ENCODE measurements around the gene UNC45B.

UNC45B gene

DNA sequence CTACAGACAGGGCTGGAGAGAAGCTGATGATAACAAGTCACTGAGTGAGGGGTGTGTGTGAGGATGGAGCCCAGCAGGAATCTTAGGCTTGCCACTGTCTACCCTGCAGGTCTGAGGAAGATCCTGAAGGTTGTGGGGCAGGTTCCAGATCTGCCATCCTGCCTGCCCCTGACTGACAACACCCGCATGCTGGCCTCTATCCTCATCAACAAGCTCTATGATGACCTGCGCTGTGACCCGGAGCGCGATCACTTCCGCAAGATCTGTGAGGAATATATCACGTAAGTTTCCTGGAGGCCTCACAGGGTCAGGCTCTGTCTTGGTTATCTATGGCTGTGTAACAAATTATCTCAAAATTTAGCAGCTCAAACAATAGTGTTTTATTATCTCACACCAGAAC is 16.3 kb downstream of the UNC45B start:
- no peak for DNase-seq
- TF ChIP-seq, protein P1, sequence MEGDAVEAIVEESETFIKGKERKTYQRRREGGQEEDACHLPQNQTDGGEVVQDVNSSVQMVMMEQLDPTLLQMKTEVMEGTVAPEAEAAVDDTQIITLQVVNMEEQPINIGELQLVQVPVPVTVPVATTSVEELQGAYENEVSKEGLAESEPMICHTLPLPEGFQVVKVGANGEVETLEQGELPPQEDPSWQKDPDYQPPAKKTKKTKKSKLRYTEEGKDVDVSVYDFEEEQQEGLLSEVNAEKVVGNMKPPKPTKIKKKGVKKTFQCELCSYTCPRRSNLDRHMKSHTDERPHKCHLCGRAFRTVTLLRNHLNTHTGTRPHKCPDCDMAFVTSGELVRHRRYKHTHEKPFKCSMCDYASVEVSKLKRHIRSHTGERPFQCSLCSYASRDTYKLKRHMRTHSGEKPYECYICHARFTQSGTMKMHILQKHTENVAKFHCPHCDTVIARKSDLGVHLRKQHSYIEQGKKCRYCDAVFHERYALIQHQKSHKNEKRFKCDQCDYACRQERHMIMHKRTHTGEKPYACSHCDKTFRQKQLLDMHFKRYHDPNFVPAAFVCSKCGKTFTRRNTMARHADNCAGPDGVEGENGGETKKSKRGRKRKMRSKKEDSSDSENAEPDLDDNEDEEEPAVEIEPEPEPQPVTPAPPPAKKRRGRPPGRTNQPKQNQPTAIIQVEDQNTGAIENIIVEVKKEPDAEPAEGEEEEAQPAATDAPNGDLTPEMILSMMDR (IDR thresholded peaks at IDR 0.05; ENCODE audit: low read depth, low read length): no peak
- H3K36me3 ChIP-seq: no peaks in the 10 kb centered on the region
- no peak overlapping the region for H3K4me3 ChIP-seq (ENCODE audit: low read depth, low read length)
- no peak overlapping the region for H3K27ac ChIP-seq
- H3K9me3 ChIP-seq (ENCODE audit: severe bottlenecking): peaks cover 3% of the 10 kb centered on the region
- H3K27me3 ChIP-seq (ENCODE audit: insufficient read depth, low read depth, severe bottlenecking): peaks cover 74% of the 10 kb centered on the region

DNA sequence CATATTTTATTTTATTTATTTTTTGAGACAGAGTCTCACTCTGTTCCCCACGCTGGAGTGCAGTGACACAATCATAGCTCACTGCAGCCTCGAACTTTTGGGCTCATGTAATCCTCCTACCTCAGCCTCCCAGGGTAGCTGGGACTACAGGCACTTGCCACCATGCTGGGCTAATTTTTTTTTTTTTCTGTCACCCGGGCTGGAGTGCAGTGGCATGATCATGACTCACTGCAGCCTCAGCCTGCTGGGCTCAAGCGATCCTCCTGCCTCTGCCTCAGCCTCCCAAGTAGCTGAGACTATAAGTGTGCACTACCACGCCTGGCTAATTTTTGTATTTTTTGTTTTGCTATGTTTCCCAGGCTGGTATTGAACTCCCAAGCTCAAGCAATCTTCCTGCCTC is 17.1 kb downstream of the UNC45B start:
- DNase-seq: no peak
- H3K4me3 ChIP-seq (ENCODE audit: low read depth, low read length): no peak overlapping the region
- TF ChIP-seq, protein P1 (IDR thresholded peaks at IDR 0.05; ENCODE audit: low read depth, low read length): no peak
- H3K27ac ChIP-seq: no peak overlapping the region
- H3K27me3 ChIP-seq (ENCODE audit: insufficient read depth, low read depth, severe bottlenecking): peaks cover 66% of the 10 kb centered on the region
- peaks cover 3% of the 10 kb centered on the region for H3K9me3 ChIP-seq (ENCODE audit: severe bottlenecking)
- H3K36me3 ChIP-seq: no peaks in the 10 kb centered on the region

DNA sequence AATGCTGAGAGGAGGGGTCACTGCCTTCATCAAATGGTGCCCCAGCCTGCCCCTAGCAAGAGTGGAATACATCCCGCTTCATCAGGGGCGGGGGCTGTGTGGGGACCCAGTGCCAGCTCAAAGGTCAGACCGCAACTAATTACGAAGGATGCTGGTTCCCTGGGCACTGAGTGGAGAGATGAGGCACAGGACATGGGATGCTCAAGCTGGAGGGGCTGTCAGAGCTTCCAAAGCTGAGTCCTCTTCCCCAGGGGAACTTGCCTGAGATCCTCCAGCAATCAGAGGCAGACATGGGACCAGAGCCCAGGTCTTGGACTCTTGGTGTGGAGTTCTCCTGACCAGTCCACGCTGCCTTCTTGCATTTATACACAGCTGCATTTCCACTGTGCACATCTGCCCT is 18.9 kb downstream of the UNC45B start:
- TF ChIP-seq, protein P1 (IDR thresholded peaks at IDR 0.05; ENCODE audit: low read depth, low read length): no peak
- Histone ChIP-seq H3K36me3 (no peaks in the 10 kb centered on the region), H3K27me3 (ENCODE audit: insufficient read depth, low read depth, severe bottlenecking) (peaks cover 61% of the 10 kb centered on the region), H3K27ac (no peak overlapping the region), H3K4me3 (ENCODE audit: low read depth, low read length) (no peak overlapping the region), H3K9me3 (ENCODE audit: severe bottlenecking) (no peaks in the 10 kb centered on the region)
- DNase-seq: no peak

DNA sequence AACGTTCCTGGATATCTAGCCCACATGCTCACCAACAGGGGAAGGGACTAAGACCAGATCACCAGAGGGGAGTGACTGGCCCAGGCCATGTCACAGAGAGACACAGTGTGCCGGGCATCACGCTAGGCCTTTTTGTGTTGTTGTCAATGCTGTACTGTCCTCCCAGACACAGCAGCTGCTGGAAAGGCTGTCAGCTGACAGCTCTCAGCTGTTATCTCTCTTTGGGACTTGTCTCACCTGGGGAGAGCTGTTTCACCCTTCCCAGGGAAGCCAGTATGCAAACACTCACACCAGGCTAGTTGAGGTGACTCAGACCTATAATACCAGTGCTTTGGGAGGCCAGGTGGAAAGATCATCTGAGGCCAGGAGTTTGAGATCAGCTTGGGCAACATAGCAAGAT is 19.4 kb downstream of the UNC45B start:
- Histone ChIP-seq H3K4me3 (ENCODE audit: low read depth, low read length) (no peak overlapping the region), H3K27me3 (ENCODE audit: insufficient read depth, low read depth, severe bottlenecking) (peaks cover 61% of the 10 kb centered on the region), H3K36me3 (no peaks in the 10 kb centered on the region), H3K27ac (no peak overlapping the region), H3K9me3 (ENCODE audit: severe bottlenecking) (no peaks in the 10 kb centered on the region)
- no peak for DNase-seq
- TF ChIP-seq, protein P1 (IDR thresholded peaks at IDR 0.05; ENCODE audit: low read depth, low read length): no peak

DNA sequence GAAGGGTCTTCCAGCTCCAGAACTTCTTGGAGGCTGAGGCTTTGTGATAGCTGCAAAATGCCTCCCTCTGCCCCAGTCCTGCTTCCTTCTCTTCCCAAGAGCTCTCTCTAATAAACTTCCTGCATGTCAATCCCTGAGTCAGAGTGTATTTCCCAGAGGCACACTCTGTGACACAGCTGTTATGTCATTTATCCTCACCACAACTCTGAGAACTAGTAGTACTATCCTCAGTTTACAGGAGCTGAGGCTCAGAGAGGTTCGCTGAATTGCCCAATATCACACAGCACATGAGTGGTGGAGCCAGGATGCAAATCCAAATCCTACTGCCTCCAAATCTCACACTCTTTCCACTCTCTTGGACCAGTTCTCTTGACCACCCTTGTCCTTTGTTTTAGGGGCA is 20.0 kb downstream of the UNC45B start:
- Histone ChIP-seq H3K27me3 (ENCODE audit: insufficient read depth, low read depth, severe bottlenecking) (peaks cover 61% of the 10 kb centered on the region), H3K9me3 (ENCODE audit: severe bottlenecking) (no peaks in the 10 kb centered on the region)
- TF ChIP-seq, protein P1 (IDR thresholded peaks at IDR 0.05; ENCODE audit: low read depth, low read length): no peak

DNA sequence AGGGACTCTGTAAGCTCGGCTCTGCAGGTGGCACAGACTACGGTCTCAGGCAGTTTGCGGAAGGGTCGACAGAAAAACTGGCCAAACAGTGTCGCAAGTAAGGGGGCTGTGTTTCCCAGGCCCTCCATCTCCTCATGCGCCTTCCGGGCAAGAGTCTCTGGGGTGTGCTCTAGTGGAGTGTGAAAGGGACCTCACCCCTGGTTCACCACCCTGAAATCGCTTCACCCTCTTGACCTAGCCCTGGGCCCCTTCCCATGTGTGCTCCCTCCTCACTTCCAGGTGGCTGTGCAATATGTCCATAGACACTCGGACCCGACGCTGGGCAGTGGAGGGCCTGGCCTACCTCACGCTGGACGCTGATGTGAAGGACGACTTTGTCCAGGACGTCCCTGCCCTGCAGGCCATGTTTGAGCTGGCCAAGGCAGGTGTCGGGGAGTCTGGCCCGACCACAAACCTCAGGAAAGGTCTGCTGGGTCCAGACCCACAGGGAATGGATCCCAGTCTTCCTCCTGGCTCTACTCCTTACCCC is 22.3 kb downstream of the UNC45B start:
- Histone ChIP-seq H3K9me3 (ENCODE audit: severe bottlenecking) (no peaks in the 10 kb centered on the region), H3K27ac (no peak overlapping the region), H3K27me3 (ENCODE audit: insufficient read depth, low read depth, severe bottlenecking) (peaks cover 53% of the 10 kb centered on the region), H3K4me3 (ENCODE audit: low read depth, low read length) (no peak overlapping the region), H3K36me3 (no peaks in the 10 kb centered on the region)
- DNase-seq: no peak
- TF ChIP-seq, protein P1 (IDR thresholded peaks at IDR 0.05; ENCODE audit: low read depth, low read length): no peak

More for the DNA sequence above, 20.0 kb downstream of the UNC45B start:
- H3K27ac ChIP-seq: no peak overlapping the region
- no peaks in the 10 kb centered on the region for H3K36me3 ChIP-seq
- H3K4me3 ChIP-seq (ENCODE audit: low read depth, low read length): no peak overlapping the region
- no peak for DNase-seq
